ENCODE results near the gene KRT7.

Gene KRT7

DNA sequence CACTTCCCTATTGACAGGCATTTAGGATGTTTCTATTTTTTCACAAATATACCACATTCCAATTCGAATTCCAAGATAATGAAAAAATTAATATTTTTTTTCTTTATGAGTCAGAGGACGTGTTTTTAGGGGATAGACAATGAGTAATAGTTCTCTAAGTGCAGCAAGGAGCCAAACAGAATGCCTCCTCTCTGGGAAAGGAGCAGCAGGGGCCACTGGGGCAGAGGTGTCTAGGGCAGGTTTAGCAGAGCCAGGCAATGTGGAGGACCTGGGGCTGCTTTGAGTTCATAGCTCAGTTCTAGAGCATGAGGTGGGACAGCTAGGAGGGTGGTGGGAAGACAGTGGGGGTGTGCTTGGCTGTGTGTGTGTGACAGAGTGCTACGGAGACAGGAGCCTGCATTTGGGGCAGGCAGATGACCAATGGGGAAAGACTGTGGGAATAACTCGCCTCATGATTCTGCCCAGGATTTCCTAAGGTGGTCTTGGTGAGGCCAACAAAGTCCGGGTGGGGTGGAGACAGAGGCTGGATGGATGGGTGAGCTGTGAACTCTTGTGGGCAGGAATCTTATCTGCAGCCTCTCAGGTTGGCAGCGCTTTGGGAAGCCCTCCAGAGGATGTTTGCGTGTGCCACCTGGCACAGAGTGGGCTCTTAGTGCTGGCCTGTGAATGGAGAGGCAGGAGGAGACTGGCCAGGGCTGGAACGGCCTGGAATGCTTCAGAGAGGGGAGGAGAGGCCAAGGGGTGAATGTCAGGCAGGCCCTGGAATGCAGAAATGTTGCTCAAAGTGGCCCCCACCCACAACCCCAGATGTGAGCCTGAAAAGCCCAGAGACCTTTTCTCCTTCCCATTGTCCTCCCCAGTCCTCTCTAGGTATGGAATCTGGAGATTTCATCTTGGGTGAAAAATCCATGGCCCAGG, 2.4 kb upstream of the KRT7 start:
- TF ChIP-seq, protein P1, sequence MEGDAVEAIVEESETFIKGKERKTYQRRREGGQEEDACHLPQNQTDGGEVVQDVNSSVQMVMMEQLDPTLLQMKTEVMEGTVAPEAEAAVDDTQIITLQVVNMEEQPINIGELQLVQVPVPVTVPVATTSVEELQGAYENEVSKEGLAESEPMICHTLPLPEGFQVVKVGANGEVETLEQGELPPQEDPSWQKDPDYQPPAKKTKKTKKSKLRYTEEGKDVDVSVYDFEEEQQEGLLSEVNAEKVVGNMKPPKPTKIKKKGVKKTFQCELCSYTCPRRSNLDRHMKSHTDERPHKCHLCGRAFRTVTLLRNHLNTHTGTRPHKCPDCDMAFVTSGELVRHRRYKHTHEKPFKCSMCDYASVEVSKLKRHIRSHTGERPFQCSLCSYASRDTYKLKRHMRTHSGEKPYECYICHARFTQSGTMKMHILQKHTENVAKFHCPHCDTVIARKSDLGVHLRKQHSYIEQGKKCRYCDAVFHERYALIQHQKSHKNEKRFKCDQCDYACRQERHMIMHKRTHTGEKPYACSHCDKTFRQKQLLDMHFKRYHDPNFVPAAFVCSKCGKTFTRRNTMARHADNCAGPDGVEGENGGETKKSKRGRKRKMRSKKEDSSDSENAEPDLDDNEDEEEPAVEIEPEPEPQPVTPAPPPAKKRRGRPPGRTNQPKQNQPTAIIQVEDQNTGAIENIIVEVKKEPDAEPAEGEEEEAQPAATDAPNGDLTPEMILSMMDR (IDR thresholded peaks at IDR 0.05; ENCODE audit: insufficient read depth, low read depth, low read length, missing control alignments), result no peak
- DNase-seq (ENCODE audit: low read depth), result peak; percentile 73
- H3K4me3 ChIP-seq (ENCODE audit: low read length), result no peak overlapping the region

DNA sequence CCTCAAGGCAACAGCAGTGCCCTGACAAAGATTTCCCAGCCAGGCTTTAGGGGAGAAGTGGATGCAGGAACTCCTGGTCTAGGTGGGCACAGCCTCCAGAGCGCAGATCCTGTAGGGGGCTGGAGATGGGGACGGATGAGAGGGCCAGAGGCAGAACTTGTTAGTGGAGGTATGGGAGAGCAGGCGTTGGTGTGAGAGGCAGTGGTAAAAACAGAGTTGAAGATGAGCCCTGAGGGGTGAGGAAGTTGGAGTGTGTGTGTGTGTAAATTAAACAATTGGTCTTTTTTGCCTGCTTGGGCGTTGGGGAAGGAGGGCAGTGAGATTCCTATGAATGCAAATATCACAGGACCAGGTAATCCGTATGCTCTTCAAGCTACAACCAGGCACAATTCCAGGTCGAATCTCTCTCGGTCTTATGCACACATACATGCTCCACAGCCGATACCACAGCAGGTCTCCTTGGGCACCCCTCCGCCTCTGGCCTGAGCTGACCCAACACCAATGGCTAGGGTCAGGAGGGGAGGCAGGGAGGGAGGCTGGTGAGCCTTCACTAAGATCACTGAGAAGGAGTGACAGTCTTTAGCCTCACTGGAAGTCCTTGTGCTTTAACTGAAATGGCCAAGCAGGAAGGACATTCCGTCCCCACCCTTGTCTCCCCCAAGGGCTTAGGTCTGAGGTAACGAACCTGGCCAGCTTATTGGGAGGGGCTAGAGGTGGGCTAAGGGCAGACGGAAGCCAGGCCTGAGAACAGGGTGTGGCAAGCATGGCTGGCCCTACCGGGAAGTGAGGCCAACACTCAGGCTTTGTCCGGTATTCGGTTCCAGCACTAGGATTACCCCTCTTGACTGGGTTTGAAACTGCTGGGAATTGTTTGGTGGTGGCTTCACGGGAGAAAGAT, 1.5 kb upstream of the KRT7 start:
- DNase-seq (ENCODE audit: low read depth), result peak; percentile 48
- TF ChIP-seq, protein P1 (IDR thresholded peaks at IDR 0.05; ENCODE audit: insufficient read depth, low read depth, low read length, missing control alignments), result no peak
- H3K4me3 ChIP-seq (ENCODE audit: low read length), result no peak overlapping the region

DNA sequence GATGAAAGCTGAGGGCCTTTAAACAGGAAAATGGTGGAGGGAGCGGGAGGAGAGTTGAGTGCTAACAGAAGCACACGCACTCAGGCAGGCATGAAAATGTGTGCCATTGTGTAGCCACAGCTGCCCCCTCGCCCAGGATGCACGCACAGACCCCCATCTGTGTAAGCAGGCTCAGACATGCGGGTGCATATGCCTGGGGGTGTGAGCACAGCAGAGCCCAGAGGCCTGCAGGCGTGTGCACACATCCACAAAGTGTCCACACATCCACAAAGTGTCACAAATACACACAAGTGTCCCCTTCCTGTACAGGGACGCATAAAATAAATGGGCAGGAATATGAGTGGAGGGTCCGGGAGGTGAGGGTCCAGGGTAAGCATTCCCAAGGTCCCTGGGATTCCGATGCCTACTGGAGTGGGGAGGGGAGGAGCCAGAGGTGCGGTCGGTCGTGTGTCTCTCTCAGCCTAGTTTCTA, 805 bp upstream of the KRT7 start:
- peak overlapping the region; percentile 61 for H3K4me3 ChIP-seq (ENCODE audit: low read length)
- DNase-seq (ENCODE audit: low read depth), result no peak
- TF ChIP-seq, protein P1 (IDR thresholded peaks at IDR 0.05; ENCODE audit: insufficient read depth, low read depth, low read length, missing control alignments), result no peak

DNA sequence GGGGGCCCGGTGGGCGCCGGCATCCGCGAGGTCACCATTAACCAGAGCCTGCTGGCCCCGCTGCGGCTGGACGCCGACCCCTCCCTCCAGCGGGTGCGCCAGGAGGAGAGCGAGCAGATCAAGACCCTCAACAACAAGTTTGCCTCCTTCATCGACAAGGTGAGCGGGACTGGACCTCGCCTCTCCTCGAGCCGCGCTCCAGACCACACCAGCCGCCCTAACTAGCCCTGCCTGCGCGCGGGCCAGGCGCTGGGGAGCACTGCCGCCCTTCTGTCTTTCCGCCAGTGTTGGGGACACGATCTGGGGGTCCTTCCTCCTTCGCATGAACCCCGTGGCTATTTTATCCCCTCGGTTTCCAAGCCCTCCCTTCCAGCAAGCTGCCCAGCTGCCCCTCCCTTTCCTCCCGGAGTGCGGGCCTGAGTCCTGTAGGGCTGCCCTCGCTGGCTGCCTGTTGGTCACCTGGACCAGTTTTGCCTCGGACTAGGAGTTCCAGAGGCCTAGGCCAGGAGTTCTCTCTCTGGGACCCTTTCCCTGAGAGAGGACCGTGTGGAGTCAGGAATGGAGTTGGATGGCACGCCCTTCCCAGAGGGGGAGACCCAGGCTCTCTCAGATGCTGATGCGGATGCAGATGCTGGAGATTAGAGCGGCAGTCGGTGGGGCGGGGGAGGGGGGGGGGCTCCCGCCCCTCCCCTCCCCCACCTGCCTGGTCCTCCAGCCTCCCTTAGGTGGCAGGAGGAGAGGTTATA, 592 bp downstream of the KRT7 start:
- H3K4me3 ChIP-seq (ENCODE audit: low read length), result peak overlapping the region; percentile 61
- TF ChIP-seq, protein P1 (IDR thresholded peaks at IDR 0.05; ENCODE audit: insufficient read depth, low read depth, low read length, missing control alignments), result no peak

DNA sequence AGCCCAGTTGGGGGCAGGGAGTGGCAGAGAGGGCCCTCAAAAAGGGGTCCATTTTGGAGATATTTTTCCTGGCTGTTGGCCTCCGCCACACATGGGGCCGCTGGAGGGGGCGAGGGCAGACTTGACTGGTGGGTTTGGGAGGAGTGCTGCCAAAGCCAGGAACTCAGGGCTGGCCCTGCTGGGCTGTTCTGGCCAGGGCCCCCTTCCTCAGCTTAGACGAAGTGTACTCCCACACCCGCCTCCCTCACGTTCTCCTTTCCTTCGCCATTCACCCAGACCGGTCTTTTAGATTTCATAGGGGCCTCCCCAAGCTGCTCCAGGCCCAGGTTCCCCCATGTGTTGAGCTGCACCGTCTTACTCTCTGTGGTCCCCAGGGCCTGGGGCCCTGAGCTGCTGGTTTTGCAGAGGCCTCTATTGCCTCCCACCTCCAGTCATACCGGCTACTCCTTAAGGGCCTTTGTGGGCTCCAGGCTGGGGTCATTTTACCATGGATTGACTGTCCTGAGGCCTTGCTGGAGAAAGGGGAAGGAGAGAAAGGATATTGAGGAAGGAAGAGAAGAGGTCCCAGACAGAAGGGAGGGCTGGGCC, 1.3 kb downstream of the KRT7 start:
- peak overlapping the region; percentile 61 for H3K4me3 ChIP-seq (ENCODE audit: low read length)
- no peak for DNase-seq (ENCODE audit: low read depth)
- TF ChIP-seq, protein P1 (IDR thresholded peaks at IDR 0.05; ENCODE audit: insufficient read depth, low read depth, low read length, missing control alignments), result no peak

More for the DNA sequence above, 592 bp downstream of the KRT7 start:
- DNase-seq (ENCODE audit: low read depth), result no peak
